ENCODE results near the gene MZF1.
"Not testable (repeated sequence)": the region's sequence is repeated elsewhere in the genome, so short reads cannot be mapped to it uniquely, and the experiment has no call there.

MZF1 gene

GRCh38 chr19:58572818-58573657 lies at the start of gene MZF1:
TSS of gene MZF1 (minus strand) at chr19:58573335. CDS start at chr19:58571389, 1,946 bp downstream.
- TF ChIP-seq CTCF (conservative IDR thresholded peaks at IDR 0.05) = no peak
- peak within 1 kb of the TSS; percentile 99 for H3K27ac ChIP-seq

GRCh38 chr19:58607213-58607612 lies 34.1 kb upstream of the MZF1 start:
- not testable (repeated sequence) for H3K27ac ChIP-seq

- not testable (repeated sequence) for H3K27ac ChIP-seq
These were observed 33.2 kb upstream of the MZF1 start for GRCh38 chr19:58606251-58606896.

- TF ChIP-seq CTCF (conservative IDR thresholded peaks at IDR 0.05) = no peak
- H3K27ac ChIP-seq = no peak overlapping the region
These were observed 13.1 kb upstream of the MZF1 start for GRCh38 chr19:58586133-58586765.

GRCh38 chr19:58585442-58586132 lies 12.5 kb upstream of the MZF1 start:
- no peak overlapping the region for H3K27ac ChIP-seq
- no peak for TF ChIP-seq CTCF (conservative IDR thresholded peaks at IDR 0.05)

GRCh38 chr19:58584498-58585441 lies 11.6 kb upstream of the MZF1 start:
- no peak overlapping the region for H3K27ac ChIP-seq
- TF ChIP-seq CTCF (conservative IDR thresholded peaks at IDR 0.05) = no peak

GRCh38 chr19:58582985-58583384 lies 9.8 kb upstream of the MZF1 start:
- no peak overlapping the region for H3K27ac ChIP-seq
- TF ChIP-seq CTCF (conservative IDR thresholded peaks at IDR 0.05) = no peak
